Neural progenitor cell (in vitro differentiated cells): ENCODE data around the gene MYOG. TPM values are rescaled to one million over a fixed set of nuclear protein-coding genes. Genes with fewer than 3 reads are reported as not detected.

ENCODE experiments used
- DNase-seq: peaks from one replicate; pipeline ENCODE4 v3.0.0-alpha.2; 2016; ENCODE audit warnings: low spot score
- H2AFZ ChIP-seq: fragments of 200-600 bp; sonication (generic); replicated peaks from 2 replicates; pipeline ENCODE4 v1.6.1; 2016; ENCODE audit warnings: antibody characterized with exemption
- H3F3A ChIP-seq: fragments of 200-600 bp; sonication (generic); 2 replicates; pipeline ENCODE4 v1.6.1; 2016; ENCODE audit warnings: antibody characterized with exemption, low read depth
- H3K27ac ChIP-seq: fragments of 200-600 bp; sonication (generic); 2 replicates; pipeline ENCODE4 v1.5.1; 2016; ENCODE audit warnings: mild to moderate bottlenecking
- H3K27me3 ChIP-seq: fragments of 200-600 bp; sonication (generic); 2 replicates; pipeline ENCODE4 v1.6.1; 2016; ENCODE audit warnings: mild to moderate bottlenecking, moderate library complexity
- H3K36me3 ChIP-seq: fragments of 200-600 bp; sonication (generic); 2 replicates; pipeline ENCODE4 v1.5.1; 2016
- H3K4me1 ChIP-seq: fragments of 200-600 bp; sonication (generic); 2 replicates; pipeline ENCODE4 v1.6.1; 2016; ENCODE audit warnings: mixed run types
- H3K4me2 ChIP-seq: fragments of 200-600 bp; sonication (generic); 2 replicates; pipeline ENCODE4 v1.6.1; 2016
- H3K4me3 ChIP-seq: fragments of 200-600 bp; sonication (generic); 2 replicates; pipeline ENCODE4 v1.5.1; 2016
- H3K79me2 ChIP-seq: fragments of 200-600 bp; sonication (generic); 2 replicates; pipeline ENCODE4 v1.6.1; 2016; ENCODE audit warnings: low read depth
- H3K9ac ChIP-seq: fragments of 200-600 bp; sonication (generic); 2 replicates; pipeline ENCODE4 v1.6.1; 2016
- H3K9me3 ChIP-seq: fragments of 200-600 bp; sonication (generic); 2 replicates; pipeline ENCODE4 v1.5.1; 2016; ENCODE audit warnings: low read depth
- H4K20me1 ChIP-seq: fragments of 200-600 bp; sonication (generic); 2 replicates; pipeline ENCODE4 v1.6.1; 2016; ENCODE audit warnings: low read depth
- H3K27ac Mint-ChIP-seq: 3 replicates; pipeline ENCODE4 v1.8.0; 2021; ENCODE audit warnings: mixed read lengths
- H3K27me3 Mint-ChIP-seq: 2 replicates; pipeline ENCODE4 v1.8.0; 2022; ENCODE audit warnings: low read depth, mild to moderate bottlenecking, inconsistent platforms, moderate library complexity, mixed read lengths; ENCODE audit not compliant: insufficient read depth
- H3K36me3 Mint-ChIP-seq: 3 replicates; pipeline ENCODE4 v1.8.0; 2021; ENCODE audit warnings: mixed read lengths
- H3K4me1 Mint-ChIP-seq: 3 replicates; pipeline ENCODE4 v1.8.0; 2021; ENCODE audit warnings: mixed read lengths
- H3K4me3 Mint-ChIP-seq: 3 replicates; pipeline ENCODE4 v1.8.0; 2021; ENCODE audit warnings: mild to moderate bottlenecking, moderate library complexity, mixed read lengths
- H3K9me3 Mint-ChIP-seq: 3 replicates; pipeline ENCODE4 v1.8.0; 2020; ENCODE audit warnings: mixed read lengths
- CTCF ChIP-seq: fragments of 200-600 bp; sonication (generic); IDR thresholded peaks from 2 replicates; pipeline ENCODE4 v1.5.1; 2017; ENCODE audit warnings: antibody characterized with exemption, mild to moderate bottlenecking
- EZH2 ChIP-seq: fragments of 200-600 bp; sonication (generic); IDR thresholded peaks from 2 replicates; pipeline ENCODE4 v1.6.1; 2017; ENCODE audit warnings: antibody characterized with exemption, mild to moderate bottlenecking, moderate library complexity
- EZH2phosphoT487 ChIP-seq: fragments of 200-600 bp; sonication (generic); IDR thresholded peaks from 2 replicates; pipeline ENCODE4 v1.6.1; 2017; ENCODE audit warnings: antibody characterized with exemption
- total RNA-seq: library from RNA; depleted of rRNA; stranded (reverse); fragments of >200 nt; gene quantifications from 2 replicates; pipeline ENCODE4 v1.2.3, GENCODE V29; 2015; ENCODE audit warnings: low replicate concordance

The MYOG gene
- total RNA-seq, 1 donor from 2014 or later, result not detected

GRCh38 chr1:203033917-203034316 lies 51.9 kb downstream of the MYOG start:
- no peaks in the 10 kb centered on the region for H3K79me2 ChIP-seq
- H3K4me1 ChIP-seq, result no peaks in the 10 kb centered on the region
- TF ChIP-seq EZH2phosphoT487, result no peak
- no peak for TF ChIP-seq CTCF
- TF ChIP-seq EZH2, result no peak
- no peaks in the 10 kb centered on the region for H3K9me3 Mint-ChIP-seq
- H3K9ac ChIP-seq, result no peak overlapping the region
- H4K20me1 ChIP-seq, result no peaks in the 10 kb centered on the region
- H3K36me3 Mint-ChIP-seq, result peaks cover 2% of the 10 kb centered on the region
- H3K27ac Mint-ChIP-seq, result no peak overlapping the region
- no peak overlapping the region for H3K4me3 ChIP-seq
- H3F3A ChIP-seq, result no peaks in the 10 kb centered on the region
- H3K4me1 Mint-ChIP-seq, result peaks cover 19% of the 10 kb centered on the region
- no peak overlapping the region for H3K4me2 ChIP-seq
- H3K27me3 Mint-ChIP-seq, result peaks cover 4% of the 10 kb centered on the region
- peaks cover 6% of the 10 kb centered on the region for H3K27me3 ChIP-seq
- H3K36me3 ChIP-seq, result no peaks in the 10 kb centered on the region
- no peak overlapping the region for H2AFZ ChIP-seq
- no peak for DNase-seq
- no peak overlapping the region for H3K27ac ChIP-seq
- H3K4me3 Mint-ChIP-seq, result no peak overlapping the region
- no peaks in the 10 kb centered on the region for H3K9me3 ChIP-seq

- no peak overlapping the region for H3K27ac Mint-ChIP-seq
- peaks cover 2% of the 10 kb centered on the region for H3K36me3 Mint-ChIP-seq
- no peak for DNase-seq
- TF ChIP-seq CTCF (no peak), EZH2phosphoT487 (no peak), EZH2 (no peak)
- Histone ChIP-seq H3K79me2 (no peaks in the 10 kb centered on the region), H3K9ac (no peak overlapping the region), H3K4me1 (no peaks in the 10 kb centered on the region), H3K36me3 (no peaks in the 10 kb centered on the region), H3K4me2 (no peak overlapping the region), H3K27ac (no peak overlapping the region), H3K27me3 (peaks cover 12% of the 10 kb centered on the region), H3K9me3 (no peaks in the 10 kb centered on the region), H4K20me1 (peaks cover 5% of the 10 kb centered on the region), H3K4me3 (no peak overlapping the region), H2AFZ (no peak overlapping the region), H3F3A (no peaks in the 10 kb centered on the region)
- no peak overlapping the region for H3K4me3 Mint-ChIP-seq
- H3K4me1 Mint-ChIP-seq, result peaks cover 22% of the 10 kb centered on the region
- H3K27me3 Mint-ChIP-seq, result peaks cover 2% of the 10 kb centered on the region
- H3K9me3 Mint-ChIP-seq, result no peaks in the 10 kb centered on the region
These were observed 52.5 kb downstream of the MYOG start for GRCh38 chr1:203033287-203033686.

Other genes starting within 250 kb of the MYOG start
- gene RABIF, start 196.9 kb downstream of the MYOG start, total RNA-seq, result 3.8 and 5.8 TPM in 2 replicates
- gene KLHL12, start 158.8 kb downstream of the MYOG start, total RNA-seq, result 42.7 and 51.4 TPM in 2 replicates
- gene ADIPOR1, start 127.7 kb downstream of the MYOG start, total RNA-seq, result 54.6 and 67.0 TPM in 2 replicates
- gene CYB5R1, start 118.8 kb downstream of the MYOG start, total RNA-seq, result 12.6 and 19.7 TPM in 2 replicates
- 92.4 and 111 TPM in 2 replicates for gene TMEM183A, start 78.6 kb downstream of the MYOG start, total RNA-seq
- 21.5 and 23.5 TPM in 2 replicates for gene PPFIA4, start 59.5 kb downstream of the MYOG start, total RNA-seq
- 1.1 and 3.2 TPM in 2 replicates for gene ADORA1, start 41.7 kb upstream of the MYOG start, total RNA-seq
- not detected in 2 replicates for gene MYBPH, start 89.8 kb upstream of the MYOG start, total RNA-seq
- gene CHI3L1, start 100.7 kb upstream of the MYOG start, total RNA-seq, result 0.95 and 1.7 TPM in 2 replicates
- gene CHIT1, start 143.7 kb upstream of the MYOG start, total RNA-seq, result 0.03 and 0.11 TPM in 2 replicates
- gene BTG2, start 219.5 kb upstream of the MYOG start, total RNA-seq, result 26.5 and 47.6 TPM in 2 replicates